Thyroid gland (tissue), 4 donors: Measurements from ENCODE around the gene STUM. TPM values are rescaled to one million over a fixed set of nuclear protein-coding genes. Genes with fewer than 3 reads are reported as not detected.

Experiments
- DNase-seq, 2 donors: peaks; one replicate each; pipeline ENCODE4 v3.0.0-alpha.2; 2019
- H3K27ac ChIP-seq, 3 donors: fragments of 200-600 bp; sonication (generic); 1 replicate in 2 of 3; 2 replicates in 1 of 3; pipeline ENCODE4 v1.5.1; 2016 to 2019; ENCODE audit warnings: mild to moderate bottlenecking in 1 of 3, moderate library complexity in 1 of 3
- H3K27me3 ChIP-seq: fragments of 200-600 bp; sonication (generic); one replicate; pipeline ENCODE4 v1.5.1; 2019
- H3K36me3 ChIP-seq, 2 donors: fragments of 200-600 bp; sonication (generic); one replicate each; pipeline ENCODE4 v1.5.1; 2016 to 2019
- H3K4me1 ChIP-seq, 2 donors: fragments of 200-600 bp; sonication (generic); one replicate each; pipeline ENCODE4 v1.5.1; 2017 to 2019
- H3K4me3 ChIP-seq, 3 donors: fragments of 200-600 bp; sonication (generic); replicated peaks in 1 of 3; 1 replicate in 2 of 3; 2 replicates in 1 of 3; pipeline ENCODE4 v1.5.1; 2016; ENCODE audit warnings: mild to moderate bottlenecking in 1 of 3
- H3K9me3 ChIP-seq: fragments of 200-600 bp; sonication (generic); one replicate; pipeline ENCODE4 v1.5.1; 2017
- CTCF ChIP-seq, 6 experiments: fragments of 200-600 bp in 3 of 6; fragments of 450-650 bp in 3 of 6; sonication (generic) in 3 of 6; IDR thresholded peaks; one replicate each; pipeline ENCODE4 v1.5.1; 2016 to 2019; ENCODE audit warnings: antibody characterized with exemption in 6 of 6, mild to moderate bottlenecking in 2 of 6, inconsistent platforms in 1 of 6, moderate library complexity in 1 of 6
- POLR2A ChIP-seq, 2 donors: fragments of 450-650 bp; IDR thresholded peaks; one replicate each; pipeline ENCODE4 v1.6.1; 2017; ENCODE audit warnings: antibody characterized with exemption in 2 of 2, mild to moderate bottlenecking in 2 of 2, moderate library complexity in 1 of 2
- WGBS, 2 donors: methylation state at CpG; one replicate each; pipeline ENCODE4 v1.1.5; 2017; 5-methylcytosine and 5-hydroxymethylcytosine counted together
- intact Hi-C: fragments of 100-400 bp; cut with DNase I; formaldehyde crosslinking; loops from one replicate; pipeline ENCODE4 v1.15.1; 2023
- total RNA-seq, 4 donors: library from RNA; depleted of rRNA; stranded (reverse); fragments of >200 nt; gene quantifications; one replicate each; pipeline ENCODE4 v1.2.3, GENCODE V29; 2016

Gene STUM
- total RNA-seq, 4 donors from 2014 or later: 0.22 to 1.1 (median 0.48) TPM

- H3K27me3 ChIP-seq: no peaks in the 10 kb centered on the region
- no peak for DNase-seq
- TF ChIP-seq POLR2A (IDR thresholded peaks at IDR 0.05) (no peak), CTCF (IDR thresholded peaks at IDR 0.05) (no peak)
- WGBS, 2 donors: 67 to 71% methylated on average over 10 to 11 of the region's 11 CpGs
- H3K36me3 ChIP-seq: peaks cover 10 to 12% of the 10 kb centered on the region in 2 donors
- H3K27ac ChIP-seq: no peak overlapping the region
- peaks cover 11 to 28% of the 10 kb centered on the region in 2 donors for H3K4me1 ChIP-seq
- no peaks in the 10 kb centered on the region for H3K9me3 ChIP-seq
- intact Hi-C loops: no loop called here
- H3K4me3 ChIP-seq: no peak overlapping the region
Measured at GRCh38 chr1:226650236-226650841, 101.8 kb downstream of the STUM start.

- Histone ChIP-seq H3K36me3 (peaks cover 10 to 12% of the 10 kb centered on the region in 2 donors), H3K4me1 (peaks cover 12 to 36% of the 10 kb centered on the region in 2 donors), H3K4me3 (no peak overlapping the region), H3K27me3 (no peaks in the 10 kb centered on the region), H3K9me3 (no peaks in the 10 kb centered on the region), H3K27ac (no peak overlapping the region)
- 92 to 93% methylated on average over 12 of the region's 12 CpGs for WGBS, 2 donors
- TF ChIP-seq CTCF (IDR thresholded peaks at IDR 0.05) (no peak), POLR2A (IDR thresholded peaks at IDR 0.05) (no peak)
- intact Hi-C loops: no loop called here
- DNase-seq: no peak
Measured at GRCh38 chr1:226651041-226651731, 102.6 kb downstream of the STUM start.

GRCh38 chr1:226651732-226652105 lies 103.2 kb downstream of the STUM start:
- Histone ChIP-seq H3K4me1 (peaks cover 17 to 41% of the 10 kb centered on the region in 2 donors), H3K27ac (no peak overlapping the region), H3K9me3 (no peaks in the 10 kb centered on the region), H3K4me3 (no peak overlapping the region), H3K27me3 (no peaks in the 10 kb centered on the region), H3K36me3 (peaks cover 8 to 12% of the 10 kb centered on the region in 2 donors)
- intact Hi-C loops: no loop called here
- no peak for DNase-seq
- WGBS, 2 donors: 94 to 100% methylated on average over 4 of the region's 4 CpGs
- TF ChIP-seq POLR2A (IDR thresholded peaks at IDR 0.05): no peak
- no peak for TF ChIP-seq CTCF (IDR thresholded peaks at IDR 0.05)

GRCh38 chr1:226652613-226653012 lies 104.0 kb downstream of the STUM start:
- no peak overlapping the region for H3K4me3 ChIP-seq
- H3K4me1 ChIP-seq: peaks cover 22 to 46% of the 10 kb centered on the region in 2 donors
- H3K36me3 ChIP-seq: peaks cover 2 to 6% of the 10 kb centered on the region in 2 donors
- no peak for DNase-seq
- H3K27ac ChIP-seq: no peak overlapping the region
- H3K27me3 ChIP-seq: no peaks in the 10 kb centered on the region
- no peaks in the 10 kb centered on the region for H3K9me3 ChIP-seq
- intact Hi-C loops: no loop called here
- TF ChIP-seq POLR2A (IDR thresholded peaks at IDR 0.05) (no peak), CTCF (IDR thresholded peaks at IDR 0.05) (no peak)
- 84 to 96% methylated on average over 3 to 4 of the region's 6 CpGs for WGBS, 2 donors

GRCh38 chr1:226653311-226653921 lies 104.9 kb downstream of the STUM start:
- Histone ChIP-seq H3K9me3 (no peaks in the 10 kb centered on the region), H3K36me3 (no peaks in the 10 kb centered on the region), H3K27ac (peak overlapping the region in 1 of 3 donors; percentile 19), H3K4me3 (no peak overlapping the region), H3K27me3 (no peaks in the 10 kb centered on the region), H3K4me1 (peaks cover 22 to 46% of the 10 kb centered on the region in 2 donors)
- TF ChIP-seq POLR2A (IDR thresholded peaks at IDR 0.05): no peak
- no peak for TF ChIP-seq CTCF (IDR thresholded peaks at IDR 0.05)
- WGBS, 2 donors: 34 to 60% methylated on average over 6 to 11 of the region's 11 CpGs
- intact Hi-C loops: no loop called here
- peak in 1 of 2 donors; percentile 49 for DNase-seq
